HepG2 (cell line): ENCODE results near the gene DHX30. TPM values are rescaled to one million over a fixed set of nuclear protein-coding genes. Genes with fewer than 3 reads are reported as not detected.

Source experiments
- ATAC-seq: fragments of 200-7000 bp; cut with Tn5 transposase; 3 replicates; pipeline ENCODE4 v1.9.1; 2020; ENCODE audit warnings: mild to moderate bottlenecking, moderate library complexity
- BruUV-seq: library from RNA; stranded (reverse); fragments of 400-500 nt; replicated peaks from 2 replicates; lab custom pipeline; 2021; lab: Mats Ljungman, UMichigan
- CTCF ChIA-PET: fragments of 300-600 bp; formaldehyde crosslinking; extraction: SDS; loops from one replicate; lab custom pipeline; 2021; ENCODE audit warnings: low total read pairs, inconsistent platforms, low intra/inter-chr PET ratio; lab: Yijun Ruan, JAX
- POLR2A ChIA-PET: fragments of 350-600 bp; sonication (Branson Sonifier 250); formaldehyde crosslinking; loops from one replicate; lab custom pipeline; 2020; ENCODE audit warnings: antibody characterized with exemption, inconsistent platforms; lab: Yijun Ruan, JAX
- DNase-seq: peaks from one replicate; pipeline ENCODE4 v3.0.0-alpha.2; 2015; ENCODE audit warnings: low spot score
- FAIRE-seq: peaks from 3 replicates; lab custom pipeline; 2011; peaks lifted over from hg19 to GRCh38; lab: Jason Lieb, UNC
- H2AFZ ChIP-seq: one replicate; pipeline ENCODE4 v1.6.1; 2011; ENCODE audit warnings: low read length, inconsistent platforms
- H3K27ac ChIP-seq: fragments of 300-600 bp; 3 replicates; pipeline ENCODE4 v1.8.0; 2011; ENCODE audit warnings: mixed run types, mild to moderate bottlenecking, mixed read lengths, low read length, inconsistent platforms; ENCODE audit not compliant: insufficient read depth; ENCODE audit errors: extremely low read length
- H3K27me3 ChIP-seq, 2 experiments: fragments of 200-600 bp in 1 of 2; 2 replicates in 1 of 2; 3 replicates in 1 of 2; pipeline versions ENCODE4 v1.6.0 to v1.8.0; 2011; ENCODE audit warnings: low read length in 2 of 2, mild to moderate bottlenecking in 2 of 2, moderate library complexity in 2 of 2, inconsistent platforms in 1 of 2; ENCODE audit not compliant: insufficient read depth in 2 of 2, control insufficient read depth in 1 of 2
- H3K36me3 ChIP-seq, 2 experiments: fragments of 200-600 bp in 1 of 2; replicated peaks in 1 of 2; 2 replicates in 1 of 2; 3 replicates in 1 of 2; pipeline versions ENCODE4 v1.5.1 to v1.8.0; 2011; ENCODE audit warnings: low read length in 2 of 2, inconsistent platforms in 1 of 2; ENCODE audit not compliant: insufficient read depth in 2 of 2, control insufficient read depth in 1 of 2
- H3K4me1 ChIP-seq: 2 replicates; pipeline ENCODE4 v1.5.1; 2012; ENCODE audit warnings: low read length, inconsistent platforms; ENCODE audit not compliant: insufficient read depth
- H3K4me2 ChIP-seq: 2 replicates; pipeline ENCODE4 v1.6.0; 2011; ENCODE audit warnings: low read depth, low read length, inconsistent platforms
- H3K4me3 ChIP-seq, 3 experiments: fragments of 200-600 bp in 1 of 3; sonication (generic), shearing (Covaris generic) in 1 of 3; replicated peaks in 1 of 3; 2 replicates each; pipeline ENCODE4 v1.5.1; 2011 to 2016; ENCODE audit warnings: low read length in 3 of 3, inconsistent platforms in 2 of 3, low read depth in 2 of 3, mild to moderate bottlenecking in 2 of 3, control low read depth in 1 of 3, mixed read lengths in 1 of 3; ENCODE audit not compliant: insufficient read depth in 1 of 3
- H3K79me2 ChIP-seq: one replicate; pipeline ENCODE4 v1.6.1; 2011; ENCODE audit warnings: low read length, inconsistent platforms; ENCODE audit not compliant: insufficient read depth
- H3K9ac ChIP-seq: 2 replicates; pipeline ENCODE4 v1.6.0; 2011; ENCODE audit warnings: mild to moderate bottlenecking, low read depth, low read length, inconsistent platforms; ENCODE audit not compliant: insufficient read depth
- H3K9me3 ChIP-seq: 2 replicates; pipeline ENCODE4 v1.5.1; 2012; ENCODE audit warnings: mild to moderate bottlenecking, low read length
- H4K20me1 ChIP-seq: 2 replicates; pipeline ENCODE4 v1.6.0; 2011; ENCODE audit warnings: inconsistent platforms, mild to moderate bottlenecking, low read length, moderate library complexity; ENCODE audit not compliant: insufficient read depth
- EZH2 ChIP-seq: conservative IDR thresholded peaks from 2 replicates; pipeline ENCODE4 v1.6.1; 2012; ENCODE audit warnings: mild to moderate bottlenecking, low read depth, low read length, moderate library complexity
- MBD4 ChIP-seq: IDR thresholded peaks from 2 replicates; pipeline ENCODE4 v1.6.1; 2012; ENCODE audit warnings: low read length, inconsistent platforms, borderline replicate concordance
- PAX8 ChIP-seq: sonication (generic); formaldehyde crosslinking; IDR thresholded peaks from 2 replicates; pipeline ENCODE4 v1.8.0; 2022; ENCODE audit warnings: mild to moderate bottlenecking, missing genetic modification reagents, borderline replicate concordance
- SNAI1 ChIP-seq: sonication (generic); formaldehyde crosslinking; IDR thresholded peaks from 2 replicates; pipeline ENCODE4 v1.5.0; 2020; ENCODE audit warnings: mild to moderate bottlenecking, missing genetic modification reagents, borderline replicate concordance
- SYNCRIP ChIP-seq: fragments of 200-400 bp; formaldehyde crosslinking; IDR thresholded peaks from 2 replicates; pipeline ENCODE4 v1.6.1; 2018; ENCODE audit warnings: mild to moderate bottlenecking, low read depth, low read length; ENCODE audit not compliant: insufficient read depth
- ZNF317 ChIP-seq: sonication (generic); formaldehyde crosslinking; IDR thresholded peaks from 2 replicates; pipeline ENCODE4 v1.5.0; 2020; ENCODE audit warnings: mild to moderate bottlenecking, missing genetic modification reagents
- ZNF569 ChIP-seq: sonication (generic); formaldehyde crosslinking; IDR thresholded peaks from 2 replicates; pipeline ENCODE4 v1.5.0; 2020; ENCODE audit warnings: mild to moderate bottlenecking, missing genetic modification reagents, moderate library complexity, borderline replicate concordance
- ZNF577 ChIP-seq: sonication (generic); formaldehyde crosslinking; IDR thresholded peaks from 2 replicates; pipeline ENCODE4 v1.4.0; 2020; ENCODE audit warnings: mild to moderate bottlenecking, low read depth, missing genetic modification reagents, borderline replicate concordance
- ZNF747 ChIP-seq: sonication (generic); formaldehyde crosslinking; IDR thresholded peaks from 2 replicates; pipeline ENCODE4 v1.8.1; 2023; ENCODE audit warnings: missing genetic modification reagents, mild to moderate bottlenecking, borderline replicate concordance
- ZNF780A ChIP-seq: sonication (generic); formaldehyde crosslinking; IDR thresholded peaks from 2 replicates; pipeline ENCODE4 v1.8.0; 2022; ENCODE audit warnings: mild to moderate bottlenecking, missing genetic modification reagents, moderate library complexity
- WGBS: methylation state at CpG from one replicate; pipeline ENCODE4 v1.1.6; 2017; ENCODE audit warnings: low lambda C conversion rate; 5-methylcytosine and 5-hydroxymethylcytosine counted together
- in situ Hi-C: cut with HindIII; loops from 2 replicates; pipeline ENCODE4 v1.10.0; 2017; ENCODE audit warnings: low pct_unique_long_range_greater_than_20kb; ENCODE audit not compliant: extremely low pct_ligation_motif_present
- intact Hi-C: fragments of 100-400 bp; cut with micrococcal nuclease; formaldehyde crosslinking; loops from one replicate; pipeline ENCODE4 v1.10.0; 2022; ENCODE audit not compliant: unreplicated experiment
- polyA plus RNA-seq, 8 experiments: library from polyadenylated mRNA; depleted of rRNA in 3 of 8; stranded (reverse) in 7 of 8; unstranded in 1 of 8; fragments of >200 nt; fragmentation: Illumina TruSeq in 4 of 8; extraction: Trizol in 4 of 8; gene quantifications; 2 replicates each; pipeline versions ENCODE4 v1.2.1 to v1.2.3, GENCODE V29; 2011 to 2016; ENCODE audit warnings: low read depth in 4 of 8, missing spikeins in 1 of 8, mixed read lengths in 1 of 8; ENCODE audit not compliant: insufficient read depth in 1 of 8
- total RNA-seq, 5 experiments: library from RNA; depleted of rRNA; stranded (reverse); fragments of >200 nt; fragmentation: Illumina TruSeq; extraction: Trizol; gene quantifications; 2 replicates each; pipeline ENCODE4 v1.2.3, GENCODE V29; 2016; ENCODE audit warnings: low read depth in 1 of 5
- TF ChIP-seq, protein P1 (sequence below): IDR thresholded peaks from 2 replicates; pipeline ENCODE4 v1.6.1; 2016; ENCODE audit warnings: mild to moderate bottlenecking

Gene DHX30
- total and polyA plus RNA-seq, 2 of the 13 experiments (the other 11 are each of a cell fraction or from before 2014, with no cell fraction given), result 30.6 to 59.4 TPM

DNA sequence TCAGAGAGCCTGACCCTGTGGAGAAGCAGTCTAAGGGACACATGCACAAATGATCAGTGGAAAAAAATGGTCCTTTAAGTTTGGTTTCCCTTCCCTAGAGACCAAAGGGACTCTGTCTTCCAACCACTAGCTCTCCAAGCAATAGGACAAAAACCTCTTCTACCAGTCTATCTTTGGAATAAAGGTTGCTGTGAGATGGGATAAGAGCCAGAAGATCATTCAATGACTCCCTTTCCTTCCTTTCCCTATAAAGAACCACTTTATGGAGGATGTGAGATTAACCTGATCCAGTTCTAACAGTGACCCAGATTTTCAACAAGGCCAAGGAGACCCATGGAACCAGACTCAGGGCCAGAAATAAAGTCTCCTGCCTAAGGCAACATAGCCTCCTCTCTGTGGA lies 74.8 kb downstream of the DHX30 start:
- Histone ChIP-seq H3K9ac (no peak overlapping the region), H3K4me2 (no peak overlapping the region), H3K4me3 (no peak overlapping the region), H3K27me3 (no peaks in the 10 kb centered on the region), H3K4me1 (no peaks in the 10 kb centered on the region), H3K36me3 (peaks cover 7 to 30% of the 10 kb centered on the region in 2 experiments; a peak in 4 of 5 replicates), H2AFZ (no peak overlapping the region), H3K27ac (no peak overlapping the region), H3K9me3 (no peaks in the 10 kb centered on the region), H3K79me2 (no peaks in the 10 kb centered on the region), H4K20me1 (no peaks in the 10 kb centered on the region)
- ATAC-seq (no peak), DNase-seq (no peak), FAIRE-seq (no peak)
- TF ChIP-seq ZNF577 (CRISPR knock-in tag) (no peak), SYNCRIP (no peak)
- CTCF ChIA-PET, result no interaction called here
- POLR2A ChIA-PET, result no interaction called here
- intact Hi-C loops (no loop called here), in situ Hi-C loops (no loop called here)
- BruUV-seq, result no TSS peak

DNA sequence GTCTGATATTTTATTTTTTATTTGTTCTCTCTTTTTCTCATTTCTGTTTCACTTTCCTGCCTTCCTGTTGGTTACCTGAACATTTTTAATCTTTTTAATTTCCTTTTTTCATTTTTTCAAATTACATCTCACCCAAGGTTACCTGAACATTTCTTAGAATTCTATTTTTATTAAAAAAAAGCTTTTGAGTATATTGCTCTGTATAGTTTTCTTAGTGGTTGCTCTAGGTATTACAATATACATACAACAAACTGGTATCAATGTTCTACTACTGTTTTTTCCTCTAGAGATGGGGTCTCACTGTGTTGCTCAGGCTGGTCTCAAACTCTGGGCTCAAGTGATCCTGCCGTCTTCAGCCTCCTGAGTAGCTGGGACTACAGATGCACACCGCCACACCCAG lies 79.4 kb downstream of the DHX30 start:
- no peak for DNase-seq
- Histone ChIP-seq H3K36me3 (peaks cover 4 to 17% of the 10 kb centered on the region in 2 experiments; a peak in 4 of 5 replicates), H3K4me2 (no peak overlapping the region), H3K4me1 (no peaks in the 10 kb centered on the region), H3K9ac (no peak overlapping the region), H4K20me1 (no peaks in the 10 kb centered on the region), H3K4me3 (no peak overlapping the region), H2AFZ (no peak overlapping the region), H3K9me3 (no peaks in the 10 kb centered on the region), H3K27ac (no peak overlapping the region), H3K27me3 (no peaks in the 10 kb centered on the region; a peak in 1 of 5 replicates), H3K79me2 (no peaks in the 10 kb centered on the region)
- in situ Hi-C loops, result no loop called here
- no peak for FAIRE-seq
- CTCF ChIA-PET, result no interaction called here
- intact Hi-C loops, result no loop called here
- 96% methylated on average over 2 of the region's 2 CpGs for WGBS
- no peak for ATAC-seq
- POLR2A ChIA-PET, result no interaction called here
- BruUV-seq, result no TSS peak
- no peak for TF ChIP-seq EZH2
- no peak for TF ChIP-seq PAX8 (CRISPR knock-in tag)
- TF ChIP-seq SNAI1 (CRISPR knock-in tag), result no peak
- no peak for TF ChIP-seq ZNF569 (CRISPR knock-in tag)
- TF ChIP-seq, protein P1, sequence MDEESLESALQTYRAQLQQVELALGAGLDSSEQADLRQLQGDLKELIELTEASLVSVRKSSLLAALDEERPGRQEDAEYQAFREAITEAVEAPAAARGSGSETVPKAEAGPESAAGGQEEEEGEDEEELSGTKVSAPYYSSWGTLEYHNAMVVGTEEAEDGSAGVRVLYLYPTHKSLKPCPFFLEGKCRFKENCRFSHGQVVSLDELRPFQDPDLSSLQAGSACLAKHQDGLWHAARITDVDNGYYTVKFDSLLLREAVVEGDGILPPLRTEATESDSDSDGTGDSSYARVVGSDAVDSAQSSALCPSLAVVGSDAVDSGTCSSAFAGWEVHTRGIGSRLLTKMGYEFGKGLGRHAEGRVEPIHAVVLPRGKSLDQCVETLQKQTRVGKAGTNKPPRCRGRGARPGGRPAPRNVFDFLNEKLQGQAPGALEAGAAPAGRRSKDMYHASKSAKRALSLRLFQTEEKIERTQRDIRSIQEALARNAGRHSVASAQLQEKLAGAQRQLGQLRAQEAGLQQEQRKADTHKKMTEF (CRISPR knock-in tag), result no peak
- TF ChIP-seq MBD4, result no peak
- no peak for TF ChIP-seq ZNF317 (CRISPR knock-in tag)
- TF ChIP-seq ZNF780A (CRISPR knock-in tag), result no peak
- no peak for TF ChIP-seq ZNF747 (CRISPR knock-in tag)
